ENCODE data around the gene PHGDH. TPM values are rescaled to one million over a fixed set of nuclear protein-coding genes. Genes with fewer than 3 reads are reported as not detected.

The PHGDH gene
- total and polyA plus RNA-seq, 2 of the 13 experiments (the other 11 are each of a cell fraction or from before 2014, with no cell fraction given): 95.8 to 133 TPM

DNA sequence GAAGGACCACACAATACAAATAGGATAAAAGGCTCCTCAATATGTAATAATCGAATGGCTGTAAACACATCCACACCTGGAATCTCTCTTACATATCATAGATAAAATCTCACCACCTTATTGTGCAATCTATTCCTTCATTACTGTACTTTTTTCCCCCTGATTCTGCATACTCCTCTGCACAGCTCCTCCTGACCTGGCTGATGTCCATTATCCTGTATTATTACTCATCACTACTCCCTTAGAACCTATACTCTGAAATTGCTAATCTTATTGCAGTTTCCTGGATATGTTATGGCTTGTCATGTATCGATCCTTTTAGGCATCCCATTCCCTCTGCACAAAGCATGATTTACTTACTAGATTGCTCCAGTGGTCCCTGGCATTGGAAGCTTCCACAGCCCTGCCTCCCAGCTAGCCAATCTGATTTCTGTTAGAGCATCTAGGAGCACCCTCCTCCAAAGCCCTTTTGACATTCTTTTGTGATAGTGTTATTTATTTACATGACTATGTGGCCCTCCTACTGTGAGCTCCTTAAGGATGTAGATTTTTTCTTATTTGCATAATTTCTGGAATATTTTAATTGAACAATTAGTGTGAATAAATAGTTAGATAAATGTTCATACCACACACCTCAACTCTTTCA, 24.2 kb upstream of the PHGDH start:
- DNase-seq (ENCODE audit: low spot score) (no peak), FAIRE-seq (no peak), ATAC-seq (no peak)
- Histone ChIP-seq H3K4me3 (replicated peaks in 1 of 3; ENCODE audit: insufficient read depth in 1 of 3, low read depth in 2 of 3, low read length in 3 of 3) (no peak overlapping the region), H3K9me3 (ENCODE audit: low read length) (no peaks in the 10 kb centered on the region), H3K4me2 (ENCODE audit: low read depth, low read length) (no peak overlapping the region), H3K9ac (ENCODE audit: insufficient read depth, low read depth, low read length) (no peak overlapping the region), H2AFZ (ENCODE audit: low read length) (no peak overlapping the region), H3K36me3 (replicated peaks in 1 of 2; ENCODE audit: control insufficient read depth in 1 of 2, insufficient read depth in 2 of 2, low read length in 2 of 2) (no peaks in the 10 kb centered on the region), H4K20me1 (ENCODE audit: insufficient read depth, low read length) (no peaks in the 10 kb centered on the region), H3K4me1 (ENCODE audit: insufficient read depth, low read length) (no peaks in the 10 kb centered on the region), H3K79me2 (ENCODE audit: insufficient read depth, low read length) (no peaks in the 10 kb centered on the region), H3K27me3 (ENCODE audit: control insufficient read depth in 1 of 2, insufficient read depth in 2 of 2, low read length in 2 of 2) (no peaks in the 10 kb centered on the region), H3K27ac (ENCODE audit: extremely low read length, insufficient read depth, low read length) (no peak overlapping the region)
- intact Hi-C loops (cut with micrococcal nuclease; ENCODE audit: unreplicated experiment) (no loop called here), in situ Hi-C loops (cut with HindIII; ENCODE audit: extremely low pct_ligation_motif_present, low pct_unique_long_range_greater_than_20kb) (no loop called here)
- WGBS (ENCODE audit: low lambda C conversion rate): 17% methylated on average over 2 of the region's 2 CpGs
- peak; percentile 70 for TF ChIP-seq CEBPB (IDR thresholded peaks at IDR 0.05; ENCODE audit: borderline replicate concordance, low read depth, low read length)
- TF ChIP-seq, protein P1, sequence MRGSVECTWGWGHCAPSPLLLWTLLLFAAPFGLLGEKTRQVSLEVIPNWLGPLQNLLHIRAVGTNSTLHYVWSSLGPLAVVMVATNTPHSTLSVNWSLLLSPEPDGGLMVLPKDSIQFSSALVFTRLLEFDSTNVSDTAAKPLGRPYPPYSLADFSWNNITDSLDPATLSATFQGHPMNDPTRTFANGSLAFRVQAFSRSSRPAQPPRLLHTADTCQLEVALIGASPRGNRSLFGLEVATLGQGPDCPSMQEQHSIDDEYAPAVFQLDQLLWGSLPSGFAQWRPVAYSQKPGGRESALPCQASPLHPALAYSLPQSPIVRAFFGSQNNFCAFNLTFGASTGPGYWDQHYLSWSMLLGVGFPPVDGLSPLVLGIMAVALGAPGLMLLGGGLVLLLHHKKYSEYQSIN (CRISPR knock-in tag; IDR thresholded peaks at IDR 0.05; ENCODE audit: borderline replicate concordance): no peak
- ChIA-PET CTCF (ENCODE audit: low intra/inter-chr PET ratio, low total read pairs) (no interaction called here), POLR2A (interaction anchor here (1.2 kb wide), 1 partner anchor 24 kb away, joined by 4 read pairs; the partner anchor contains the start of gene PHGDH)
- BruUV-seq (replicated peaks): no TSS peak

DNA sequence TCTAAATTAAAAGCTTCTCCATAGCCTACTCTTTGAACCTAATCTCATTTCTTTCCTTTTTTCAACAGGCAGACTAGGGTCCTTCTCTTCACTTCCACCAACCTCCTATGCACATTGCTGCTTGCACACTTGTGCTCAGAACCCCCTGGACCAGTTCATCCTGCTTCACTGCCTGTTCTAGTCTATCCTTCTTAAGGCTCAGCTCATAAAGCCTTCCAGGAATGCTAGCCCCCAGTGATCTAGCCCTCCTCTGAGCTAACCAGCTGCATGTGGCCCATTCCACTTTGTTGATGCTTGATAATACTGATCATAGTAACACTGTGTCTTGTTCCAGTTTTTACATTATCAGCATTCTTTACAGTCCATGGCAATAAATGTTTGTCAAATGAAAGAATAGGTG, 22.9 kb upstream of the PHGDH start:
- Histone ChIP-seq H3K9me3 (ENCODE audit: low read length) (no peaks in the 10 kb centered on the region), H3K27me3 (ENCODE audit: control insufficient read depth in 1 of 2, insufficient read depth in 2 of 2, low read length in 2 of 2) (no peaks in the 10 kb centered on the region), H3K36me3 (replicated peaks in 1 of 2; ENCODE audit: control insufficient read depth in 1 of 2, insufficient read depth in 2 of 2, low read length in 2 of 2) (no peaks in the 10 kb centered on the region), H3K4me3 (replicated peaks in 1 of 3; ENCODE audit: insufficient read depth in 1 of 3, low read depth in 2 of 3, low read length in 3 of 3) (no peak overlapping the region), H3K27ac (ENCODE audit: extremely low read length, insufficient read depth, low read length) (no peak overlapping the region), H3K4me1 (ENCODE audit: insufficient read depth, low read length) (no peaks in the 10 kb centered on the region), H4K20me1 (ENCODE audit: insufficient read depth, low read length) (no peaks in the 10 kb centered on the region), H3K4me2 (ENCODE audit: low read depth, low read length) (no peak overlapping the region), H3K79me2 (ENCODE audit: insufficient read depth, low read length) (no peaks in the 10 kb centered on the region), H2AFZ (ENCODE audit: low read length) (no peak overlapping the region), H3K9ac (ENCODE audit: insufficient read depth, low read depth, low read length) (no peak overlapping the region)
- no peak for FAIRE-seq
- intact Hi-C loops (cut with micrococcal nuclease; ENCODE audit: unreplicated experiment): no loop called here
- TF ChIP-seq MAFF (IDR thresholded peaks at IDR 0.05; ENCODE audit: low read depth, low read length) (0 out of 2 replicates have a peak, but pooled peaks have one; percentile 22), MAFK (conservative IDR thresholded peaks at IDR 0.05 in 1 of 2, IDR thresholded peaks at IDR 0.05 in 1 of 2; ENCODE audit: low read length in 2 of 2) (peak in 1 of 2 experiments; percentile 35; a peak in 2 of 4 replicates), HNF4G (IDR thresholded peaks at IDR 0.05; ENCODE audit: borderline replicate concordance, low read depth, low read length) (no peak), HNF4G (CRISPR knock-in tag; IDR thresholded peaks at IDR 0.05; ENCODE audit: borderline replicate concordance, low read depth) (no peak)
- CTCF ChIA-PET (ENCODE audit: low intra/inter-chr PET ratio, low total read pairs): no interaction called here
- no peak for DNase-seq (ENCODE audit: low spot score)
- POLR2A ChIA-PET: interaction anchor here (1.2 kb wide), 1 partner anchor 23 kb away, joined by 4 read pairs; the partner anchor contains the start of gene PHGDH
- in situ Hi-C loops (cut with HindIII; ENCODE audit: extremely low pct_ligation_motif_present, low pct_unique_long_range_greater_than_20kb): no loop called here
- no peak for ATAC-seq
- BruUV-seq (replicated peaks): no TSS peak

Measured in HepG2 (cell line).